Large intestine (tissue), 3 donors: ENCODE data around the gene LCLAT1. TPM values are rescaled to one million over a fixed set of nuclear protein-coding genes. Genes with fewer than 3 reads are reported as not detected.

ENCODE experiments used
- DNase-seq, 2 donors: peaks; one replicate each; pipeline versions ENCODE4 v3.0.0 to v3.0.0-alpha.2; 2013
- H3K27ac ChIP-seq: one replicate; pipeline ENCODE4 v1.5.1; 2013; ENCODE audit warnings: low read length
- H3K27me3 ChIP-seq: 2 replicates; pipeline ENCODE4 v1.6.1; 2013; ENCODE audit warnings: low read length; ENCODE audit not compliant: control insufficient read depth, insufficient read depth
- H3K36me3 ChIP-seq: 2 replicates; pipeline ENCODE4 v1.6.1; 2013; ENCODE audit warnings: low read length; ENCODE audit not compliant: control insufficient read depth, insufficient read depth
- H3K4me1 ChIP-seq: one replicate; pipeline ENCODE4 v1.6.1; 2013; ENCODE audit warnings: low read length; ENCODE audit not compliant: control insufficient read depth, insufficient read depth
- H3K4me3 ChIP-seq: one replicate; pipeline ENCODE4 v1.5.1; 2013; ENCODE audit warnings: low read length
- H3K9me3 ChIP-seq: one replicate; pipeline ENCODE4 v1.6.1; 2013; ENCODE audit warnings: mild to moderate bottlenecking, low read depth, low read length, moderate library complexity; ENCODE audit not compliant: control insufficient read depth
- WGBS: methylation state at CpG from one replicate; pipeline ENCODE4 v1.1.5; 2013; ENCODE audit warnings: low lambda C conversion rate; ENCODE audit not compliant: insufficient coverage; 5-methylcytosine and 5-hydroxymethylcytosine counted together
- polyA plus RNA-seq: library from polyadenylated mRNA; unstranded; fragments of 120-200 nt; gene quantifications from one replicate; pipeline ENCODE4 v1.2.1, GENCODE V29; 2013

The LCLAT1 gene
- polyA plus RNA-seq, 1 donor, result 16.7 TPM

DNA sequence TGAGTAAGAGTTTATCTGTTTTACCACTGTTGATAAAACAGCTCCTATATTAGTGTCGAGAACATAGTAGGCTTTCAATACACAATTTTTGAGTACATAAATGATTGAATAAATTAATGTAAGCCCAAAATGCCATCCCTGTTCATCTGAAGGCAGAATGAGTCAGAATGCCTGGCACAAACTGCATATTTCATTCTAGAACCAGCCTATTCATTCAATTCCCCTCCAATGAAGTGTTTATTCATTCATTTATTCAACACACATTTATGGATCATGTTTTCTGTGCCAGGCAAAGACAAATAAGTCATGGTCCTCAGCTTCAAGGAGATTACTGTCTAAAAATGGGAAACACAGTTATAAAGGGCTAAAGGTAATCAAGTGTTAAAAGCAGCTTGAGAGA lies 22.8 kb upstream of the LCLAT1 start:
- H3K4me3 ChIP-seq, result no peak overlapping the region
- H3K27ac ChIP-seq, result no peak overlapping the region
- WGBS, result no CpG with 5 or more reads among the region's 1 CpG
- no peak for DNase-seq
- peaks cover 9% of the 10 kb centered on the region for H3K4me1 ChIP-seq
- H3K9me3 ChIP-seq, result no peaks in the 10 kb centered on the region
- H3K36me3 ChIP-seq, result no peaks in the 10 kb centered on the region
- no peaks in the 10 kb centered on the region for H3K27me3 ChIP-seq

DNA sequence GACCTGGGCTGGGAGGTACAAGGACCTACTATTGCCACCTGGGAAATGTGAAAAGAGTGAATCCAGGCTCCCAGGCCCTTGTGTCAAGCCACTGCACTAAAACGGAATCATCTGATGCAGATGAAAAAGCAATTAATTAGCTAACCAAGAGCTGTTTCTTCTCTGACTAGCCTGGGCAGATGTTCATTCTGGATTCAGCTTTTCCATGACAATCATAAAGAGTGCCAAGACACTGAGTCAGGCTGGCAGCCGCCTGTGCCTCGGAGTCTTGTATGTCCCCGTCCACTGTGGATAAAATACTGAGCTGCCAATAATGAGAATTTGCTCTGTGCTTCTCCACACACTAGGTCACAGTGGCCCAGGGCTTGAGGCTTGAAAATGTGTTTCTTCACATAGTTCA lies 21.7 kb upstream of the LCLAT1 start:
- DNase-seq, result no peak
- H3K4me3 ChIP-seq, result no peak overlapping the region
- no peaks in the 10 kb centered on the region for H3K27me3 ChIP-seq
- WGBS, result no CpG with 5 or more reads among the region's 4 CpGs
- peaks cover 9% of the 10 kb centered on the region for H3K4me1 ChIP-seq
- no peaks in the 10 kb centered on the region for H3K9me3 ChIP-seq
- H3K36me3 ChIP-seq, result no peaks in the 10 kb centered on the region
- no peak overlapping the region for H3K27ac ChIP-seq

DNA sequence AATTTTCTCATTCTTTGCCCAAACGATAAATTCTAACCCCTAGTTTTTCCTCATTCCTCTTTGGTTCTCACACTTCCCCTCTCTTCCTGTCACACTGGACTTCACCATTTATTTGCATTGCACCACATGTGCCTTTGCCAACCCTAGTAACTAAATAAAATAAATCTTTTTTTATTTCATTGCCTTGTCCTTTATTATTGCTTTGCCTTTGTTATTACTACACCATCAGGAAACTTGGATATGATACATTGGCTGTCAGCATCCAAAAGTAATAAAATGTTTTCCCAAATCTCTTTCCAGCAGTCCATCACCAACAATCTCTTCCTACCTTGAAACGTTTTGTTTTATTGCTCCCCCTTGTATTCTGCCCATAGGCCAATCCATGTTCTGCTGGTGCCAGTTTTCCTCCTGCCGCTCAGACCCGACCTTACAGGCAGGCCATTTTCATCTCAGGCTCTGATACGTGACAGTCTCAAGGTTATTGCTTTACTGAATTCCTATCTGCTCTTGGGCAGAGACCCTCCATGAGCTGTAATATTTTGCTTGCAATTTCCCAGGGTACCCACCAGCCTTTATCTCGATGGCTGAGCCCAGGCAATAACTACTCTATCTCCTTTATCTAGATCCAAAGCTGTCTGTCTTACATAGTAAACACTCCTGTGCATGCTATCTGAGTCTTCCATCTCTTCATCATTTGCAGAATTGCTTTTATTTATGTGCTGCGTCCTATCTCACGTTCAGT lies 19.3 kb upstream of the LCLAT1 start:
- no peak for DNase-seq
- Histone ChIP-seq H3K27me3 (no peaks in the 10 kb centered on the region), H3K9me3 (no peaks in the 10 kb centered on the region), H3K4me3 (no peak overlapping the region), H3K27ac (no peak overlapping the region), H3K36me3 (no peaks in the 10 kb centered on the region), H3K4me1 (peaks cover 6% of the 10 kb centered on the region)
- 52% methylated on average over 2 of the region's 8 CpGs for WGBS

DNA sequence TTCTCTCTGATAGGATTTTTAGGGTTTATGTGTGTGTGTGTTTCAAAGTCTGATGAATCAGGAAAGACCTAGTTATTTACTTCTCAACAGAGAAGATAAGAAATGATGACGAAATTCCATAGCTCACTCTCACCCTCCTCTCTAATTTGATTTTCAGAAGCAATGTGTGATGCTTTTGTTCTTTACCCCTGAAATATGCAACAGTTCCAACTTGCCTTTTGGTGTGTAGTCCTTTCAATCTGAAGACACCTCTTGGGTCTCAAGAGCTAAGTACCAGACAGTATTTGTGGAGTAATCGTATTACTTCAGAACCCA lies 18.7 kb upstream of the LCLAT1 start:
- H3K36me3 ChIP-seq, result no peaks in the 10 kb centered on the region
- no peaks in the 10 kb centered on the region for H3K27me3 ChIP-seq
- H3K4me3 ChIP-seq, result no peak overlapping the region
- H3K27ac ChIP-seq, result no peak overlapping the region
- peak in 1 of 2 donors; percentile 48 for DNase-seq
- H3K9me3 ChIP-seq, result no peaks in the 10 kb centered on the region
- H3K4me1 ChIP-seq, result peaks cover 6% of the 10 kb centered on the region
- no CpG with 5 or more reads among the region's 2 CpGs for WGBS

DNA sequence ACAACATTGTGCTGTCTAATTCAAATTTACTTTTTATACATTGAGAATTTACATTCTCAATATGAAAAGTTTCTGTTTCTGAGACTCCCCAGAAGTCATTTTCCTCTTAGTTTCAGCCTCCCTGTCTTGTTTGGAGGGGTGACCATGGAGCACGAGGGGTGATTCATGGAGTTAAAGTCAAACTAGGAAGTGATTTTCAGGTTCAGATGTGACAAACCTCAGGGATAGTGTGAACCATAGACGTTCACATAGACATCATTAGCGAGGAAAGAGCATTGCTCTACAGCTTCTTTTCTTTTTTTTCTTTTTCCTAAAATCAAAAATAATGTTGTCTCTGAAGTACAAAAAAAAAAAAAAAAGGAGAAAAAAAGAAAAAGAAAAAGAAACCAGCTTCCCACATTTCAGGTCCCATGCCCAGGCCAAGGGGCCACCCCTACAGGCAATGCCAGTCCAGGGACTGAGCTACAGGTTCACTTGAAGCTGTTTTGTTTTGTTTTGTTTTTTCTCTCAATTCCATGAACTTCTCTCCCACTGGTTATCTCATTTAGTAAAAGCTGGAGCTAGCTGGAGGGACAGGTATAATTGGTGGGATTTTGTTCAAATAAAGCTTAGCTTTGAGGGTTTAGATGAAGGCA lies 18.1 kb upstream of the LCLAT1 start:
- Histone ChIP-seq H3K27ac (no peak overlapping the region), H3K4me1 (peaks cover 6% of the 10 kb centered on the region), H3K9me3 (no peaks in the 10 kb centered on the region), H3K36me3 (no peaks in the 10 kb centered on the region), H3K4me3 (no peak overlapping the region), H3K27me3 (no peaks in the 10 kb centered on the region)
- DNase-seq, result no peak
- 100% methylated on average over 1 of the region's 3 CpGs for WGBS

DNA sequence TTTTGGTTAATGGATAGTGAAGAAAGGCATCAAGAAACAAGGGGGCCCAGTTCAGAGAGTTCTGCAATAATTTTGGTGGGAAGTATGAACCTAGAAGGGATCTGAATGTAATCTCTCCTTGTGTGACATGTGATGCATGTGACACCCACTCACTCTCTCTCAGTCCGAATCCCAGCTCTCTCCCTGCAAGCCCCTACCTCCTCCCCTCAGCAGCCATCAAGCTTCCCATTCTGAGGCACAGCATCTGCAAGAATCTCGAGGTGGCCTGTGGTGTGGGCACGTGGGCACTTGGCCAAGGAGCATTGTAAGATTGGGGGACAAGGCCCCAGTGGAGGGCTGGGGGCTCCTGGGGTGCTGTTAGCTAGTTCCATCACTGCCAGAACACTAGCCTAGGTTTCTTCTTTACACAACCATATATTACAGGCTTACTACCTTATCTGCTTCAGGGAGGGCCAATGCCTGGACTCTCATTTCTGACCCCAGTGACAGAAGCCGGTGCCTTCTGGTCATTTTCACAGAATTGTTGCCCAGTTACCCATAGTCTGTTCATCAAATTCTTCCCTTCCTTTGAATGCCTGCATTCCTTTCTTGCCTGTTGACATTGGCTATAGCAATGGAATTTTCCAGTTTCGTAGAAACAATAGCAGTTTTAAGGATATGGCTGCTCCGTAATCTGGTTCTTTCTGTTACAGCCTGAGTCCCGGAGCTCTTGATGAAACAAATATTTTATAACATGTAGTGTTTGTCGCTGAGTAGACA lies 13.3 kb upstream of the LCLAT1 start:
- no peak for DNase-seq
- Histone ChIP-seq H3K9me3 (no peaks in the 10 kb centered on the region), H3K27ac (no peak overlapping the region), H3K27me3 (no peaks in the 10 kb centered on the region), H3K36me3 (no peaks in the 10 kb centered on the region), H3K4me1 (no peaks in the 10 kb centered on the region), H3K4me3 (no peak overlapping the region)
- WGBS, result no CpG with 5 or more reads among the region's 8 CpGs

DNA sequence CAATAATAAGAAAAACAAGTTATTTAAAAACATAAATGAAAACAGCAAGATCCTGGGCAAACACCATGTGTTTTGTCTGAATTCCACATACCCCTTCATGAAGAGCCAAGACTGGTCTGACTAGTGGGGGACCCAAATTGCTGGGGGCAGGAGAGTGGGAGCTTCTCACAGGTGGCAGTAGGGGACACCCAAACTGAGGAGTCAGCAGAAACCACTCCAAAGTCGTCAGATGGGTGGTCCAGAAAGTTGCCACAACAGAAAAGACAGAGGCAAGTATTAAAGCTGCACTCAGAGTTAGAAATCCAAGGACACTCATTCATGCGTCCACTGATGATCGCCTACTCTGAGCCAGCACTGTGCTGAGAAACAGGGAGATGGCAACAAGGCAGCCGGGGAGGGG lies 12.3 kb upstream of the LCLAT1 start:
- DNase-seq, result no peak
- no peaks in the 10 kb centered on the region for H3K27me3 ChIP-seq
- no peaks in the 10 kb centered on the region for H3K4me1 ChIP-seq
- no peak overlapping the region for H3K27ac ChIP-seq
- no peaks in the 10 kb centered on the region for H3K36me3 ChIP-seq
- H3K9me3 ChIP-seq, result no peaks in the 10 kb centered on the region
- no CpG with 5 or more reads among the region's 4 CpGs for WGBS
- no peak overlapping the region for H3K4me3 ChIP-seq

DNA sequence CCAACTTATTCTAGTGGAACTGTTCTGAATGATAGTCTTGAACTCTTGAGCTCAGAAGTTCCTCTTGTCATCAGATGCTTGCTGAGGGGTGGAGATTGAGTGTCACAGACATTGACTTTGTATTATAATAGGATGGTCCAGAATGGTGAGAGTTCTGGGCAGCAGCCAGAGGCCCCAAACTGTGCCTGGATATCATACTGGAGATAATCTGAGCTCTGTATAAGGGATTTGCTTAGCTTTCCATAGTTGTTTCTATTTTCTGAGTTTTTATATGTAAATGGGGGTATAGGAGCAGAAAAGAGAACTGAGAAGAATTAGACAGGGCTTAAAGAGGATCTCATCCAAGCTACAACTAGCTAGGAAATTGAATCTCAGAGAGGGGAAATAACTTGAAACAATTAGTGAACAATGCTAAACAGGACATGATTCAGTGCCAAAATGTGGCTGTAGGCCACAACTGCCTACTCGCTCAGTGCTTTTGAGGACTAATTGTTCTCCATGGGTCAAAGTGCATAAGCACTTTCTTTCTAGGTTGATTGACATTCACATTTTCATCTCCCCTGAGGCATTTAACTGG lies 10.1 kb upstream of the LCLAT1 start:
- Histone ChIP-seq H3K9me3 (no peaks in the 10 kb centered on the region), H3K4me3 (no peak overlapping the region), H3K36me3 (no peaks in the 10 kb centered on the region), H3K27ac (no peak overlapping the region), H3K4me1 (no peaks in the 10 kb centered on the region), H3K27me3 (no peaks in the 10 kb centered on the region)
- no CpG with 5 or more reads among the region's 1 CpG for WGBS
- DNase-seq, result no peak

DNA sequence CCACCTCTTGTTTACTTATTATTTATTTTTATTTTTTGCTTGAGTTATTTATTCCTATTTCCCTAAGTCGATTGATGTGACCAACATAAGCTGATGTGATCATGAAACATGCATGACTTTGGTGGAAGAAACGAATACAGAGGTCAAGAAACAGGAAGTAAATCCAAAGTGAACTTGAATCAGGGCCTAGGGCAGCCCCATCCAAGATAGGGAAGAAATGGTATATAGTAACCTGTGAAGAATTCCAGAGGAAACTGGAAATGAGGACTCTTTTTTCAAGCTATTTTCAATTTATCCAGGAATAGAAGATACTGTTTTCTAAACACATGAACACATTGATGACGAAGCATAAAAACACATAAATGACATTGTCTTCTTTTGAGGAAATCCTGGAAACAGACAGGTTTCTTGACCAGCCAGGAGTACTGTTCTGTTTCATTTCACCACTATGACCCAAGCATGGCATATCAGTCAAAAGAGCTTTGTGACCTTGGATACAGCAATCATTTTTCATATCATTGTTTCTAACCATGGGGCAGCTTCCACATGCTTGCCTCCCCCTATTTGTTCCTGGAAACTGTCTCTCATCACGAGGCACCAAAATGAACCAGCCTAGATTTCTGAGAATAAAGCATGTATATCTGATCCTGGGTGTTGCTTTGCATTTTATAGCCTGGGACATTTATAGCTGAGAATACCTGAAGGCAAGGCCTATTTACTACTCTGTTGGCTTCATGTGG lies 9.1 kb upstream of the LCLAT1 start:
- Histone ChIP-seq H3K27me3 (no peaks in the 10 kb centered on the region), H3K27ac (no peak overlapping the region), H3K4me3 (no peak overlapping the region), H3K4me1 (no peaks in the 10 kb centered on the region), H3K9me3 (no peaks in the 10 kb centered on the region), H3K36me3 (no peaks in the 10 kb centered on the region)
- DNase-seq, result no peak
- WGBS, result 100% methylated on average over 1 of the region's 4 CpGs

DNA sequence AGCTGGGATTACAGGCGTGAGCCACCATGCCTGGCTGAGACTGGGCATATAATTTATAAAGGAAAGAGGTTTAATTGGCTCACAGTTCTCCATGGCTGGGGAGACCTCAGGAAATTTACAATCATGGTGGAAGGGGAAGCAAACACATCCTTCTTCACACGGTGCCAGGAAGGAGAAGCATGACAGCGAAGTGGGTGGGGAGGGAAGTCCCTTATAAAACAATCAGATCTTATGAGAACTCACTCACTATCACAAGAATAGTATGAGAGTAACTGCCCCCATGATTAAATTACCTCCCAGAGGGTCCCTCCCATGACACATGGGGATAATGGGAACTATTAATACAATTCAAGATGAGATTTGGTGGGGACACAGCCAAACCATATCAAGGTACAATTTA lies 7.8 kb upstream of the LCLAT1 start:
- H3K27me3 ChIP-seq, result no peaks in the 10 kb centered on the region
- H3K4me3 ChIP-seq, result no peak overlapping the region
- no peaks in the 10 kb centered on the region for H3K36me3 ChIP-seq
- H3K27ac ChIP-seq, result no peak overlapping the region
- no peak for DNase-seq
- H3K9me3 ChIP-seq, result no peaks in the 10 kb centered on the region
- no CpG with 5 or more reads among the region's 3 CpGs for WGBS
- H3K4me1 ChIP-seq, result no peaks in the 10 kb centered on the region
